Liver (tissue), 9 donors: ENCODE measurements around the gene KIF26B. TPM values are rescaled to one million over a fixed set of nuclear protein-coding genes. Genes with fewer than 3 reads are reported as not detected.

Experiments used
- DNase-seq: peaks from one replicate; pipeline ENCODE4 v3.0.0-alpha.2; 2017; ENCODE audit warnings: low spot score
- H3K27ac ChIP-seq, 2 donors: one replicate each; pipeline ENCODE4 v1.7.0; 2013; ENCODE audit warnings: inconsistent platforms in 2 of 2, low read length in 2 of 2, control low read depth in 1 of 2, low read depth in 1 of 2, mild to moderate bottlenecking in 1 of 2
- H3K27me3 ChIP-seq, 4 donors: one replicate each; pipeline versions ENCODE4 v1.6.1 to v1.7.0; 2013; ENCODE audit warnings: low read length in 3 of 4, inconsistent platforms in 1 of 4, mild to moderate bottlenecking in 1 of 4, moderate library complexity in 1 of 4; ENCODE audit not compliant: control insufficient read depth in 4 of 4, insufficient read depth in 4 of 4
- H3K36me3 ChIP-seq, 4 donors: one replicate each; pipeline versions ENCODE4 v1.6.1 to v1.7.0; 2013; ENCODE audit warnings: low read length in 3 of 4, mild to moderate bottlenecking in 3 of 4, low read depth in 1 of 4, moderate library complexity in 1 of 4; ENCODE audit not compliant: control insufficient read depth in 4 of 4, insufficient read depth in 3 of 4
- H3K4me1 ChIP-seq, 4 donors: one replicate each; pipeline versions ENCODE4 v1.6.1 to v1.7.0; 2013; ENCODE audit warnings: low read length in 3 of 4, mild to moderate bottlenecking in 3 of 4, moderate library complexity in 1 of 4; ENCODE audit not compliant: control insufficient read depth in 4 of 4, insufficient read depth in 4 of 4
- H3K4me3 ChIP-seq, 3 donors: one replicate each; pipeline versions ENCODE4 v1.6.1 to v1.7.0; 2013; ENCODE audit warnings: low read length in 3 of 3, control low read depth in 1 of 3, low read depth in 1 of 3, mild to moderate bottlenecking in 1 of 3
- H3K9ac ChIP-seq, 2 donors: one replicate each; pipeline ENCODE4 v1.7.0; 2013; ENCODE audit warnings: low read length in 2 of 2, mild to moderate bottlenecking in 2 of 2, moderate library complexity in 2 of 2, control low read depth in 1 of 2, low read depth in 1 of 2
- H3K9me3 ChIP-seq, 4 donors: one replicate each; pipeline versions ENCODE4 v1.6.1 to v1.7.0; 2013; ENCODE audit warnings: low read length in 3 of 4; ENCODE audit not compliant: control insufficient read depth in 4 of 4
- CTCF ChIP-seq: fragments of 150-350 bp; IDR thresholded peaks from 2 replicates; pipeline ENCODE4 v1.5.1; 2017; ENCODE audit warnings: improper control_type of control experiment, low read depth, low read length; ENCODE audit not compliant: missing input control
- EGR1 ChIP-seq, 2 donors: IDR thresholded peaks; 2 replicates each; pipeline ENCODE4 v1.6.1; 2016 to 2018; ENCODE audit warnings: antibody characterized with exemption in 2 of 2, low read depth in 2 of 2
- FOXA1 ChIP-seq: IDR thresholded peaks from 2 replicates; pipeline ENCODE4 v1.6.1; 2016; ENCODE audit warnings: antibody characterized with exemption
- GABPA ChIP-seq, 2 donors: IDR thresholded peaks in 1 of 2; conservative IDR thresholded peaks in 1 of 2; 2 replicates each; pipeline ENCODE4 v1.6.1; 2016; ENCODE audit warnings: antibody characterized with exemption in 2 of 2, mild to moderate bottlenecking in 1 of 2, moderate library complexity in 1 of 2
- HNF4A ChIP-seq, 2 donors: conservative IDR thresholded peaks; 2 replicates each; pipeline ENCODE4 v1.6.1; 2016; ENCODE audit warnings: antibody characterized with exemption in 2 of 2, mild to moderate bottlenecking in 2 of 2
- RAD21 ChIP-seq, 2 donors: IDR thresholded peaks; 2 replicates each; pipeline ENCODE4 v1.6.1; 2016; ENCODE audit warnings: antibody characterized with exemption in 2 of 2, mild to moderate bottlenecking in 2 of 2
- REST ChIP-seq: IDR thresholded peaks from 2 replicates; pipeline ENCODE4 v1.6.1; 2016; ENCODE audit warnings: antibody characterized with exemption, mild to moderate bottlenecking
- RXRA ChIP-seq, 2 donors: IDR thresholded peaks; 2 replicates each; pipeline ENCODE4 v1.6.1; 2017 to 2018; ENCODE audit warnings: antibody characterized with exemption in 2 of 2, mild to moderate bottlenecking in 1 of 2
- SP1 ChIP-seq: IDR thresholded peaks from 2 replicates; pipeline ENCODE4 v1.6.1; 2018; ENCODE audit warnings: antibody characterized with exemption, mild to moderate bottlenecking
- TAF1 ChIP-seq: conservative IDR thresholded peaks from 2 replicates; pipeline ENCODE4 v1.6.1; 2016; ENCODE audit warnings: antibody characterized with exemption, mild to moderate bottlenecking
- YY1 ChIP-seq: IDR thresholded peaks from 2 replicates; pipeline ENCODE4 v1.6.1; 2016; ENCODE audit warnings: antibody characterized with exemption, mild to moderate bottlenecking
- ZBTB33 ChIP-seq: IDR thresholded peaks from 2 replicates; pipeline ENCODE4 v1.6.1; 2016; ENCODE audit warnings: antibody characterized with exemption
- WGBS: extraction: QIAGEN DNeasy Blood & Tissue Kit; methylation state at CpG from one replicate; pipeline ENCODE4 v1.1.7; 2013; 5-methylcytosine and 5-hydroxymethylcytosine counted together
- polyA plus RNA-seq, 2 donors: library from polyadenylated mRNA; stranded (reverse) in 1 of 2; unstranded in 1 of 2; fragments of 200-250 nt in 1 of 2; fragments of >200 nt in 1 of 2; fragmentation: Nextera tagmentation in 1 of 2; extraction: Ambion mirVana in 1 of 2; gene quantifications; one replicate each; pipeline versions ENCODE4 v1.2.1 to v1.2.3, GENCODE V29; 2013 to 2015
- total RNA-seq, 2 donors: library from RNA; depleted of rRNA; stranded (reverse); fragments of >200 nt; gene quantifications; one replicate each; pipeline ENCODE4 v1.2.3, GENCODE V29; 2014
- TF ChIP-seq, protein P1 (sequence below): IDR thresholded peaks from 2 replicates; pipeline ENCODE4 v1.6.1; 2016; ENCODE audit warnings: antibody characterized with exemption
- TF ChIP-seq, protein P2 (sequence below): IDR thresholded peaks from 2 replicates; pipeline ENCODE4 v1.6.1; 2016; ENCODE audit warnings: antibody characterized with exemption
- donor health status: healthy.
- donor health status: healthy.
- donor health status: healthy.
- donor health status: healthy.
- donor health status: healthy.

Gene KIF26B
- total and polyA plus RNA-seq, 4 donors, result 0.10 to 1.7 (median 0.34) TPM

DNA sequence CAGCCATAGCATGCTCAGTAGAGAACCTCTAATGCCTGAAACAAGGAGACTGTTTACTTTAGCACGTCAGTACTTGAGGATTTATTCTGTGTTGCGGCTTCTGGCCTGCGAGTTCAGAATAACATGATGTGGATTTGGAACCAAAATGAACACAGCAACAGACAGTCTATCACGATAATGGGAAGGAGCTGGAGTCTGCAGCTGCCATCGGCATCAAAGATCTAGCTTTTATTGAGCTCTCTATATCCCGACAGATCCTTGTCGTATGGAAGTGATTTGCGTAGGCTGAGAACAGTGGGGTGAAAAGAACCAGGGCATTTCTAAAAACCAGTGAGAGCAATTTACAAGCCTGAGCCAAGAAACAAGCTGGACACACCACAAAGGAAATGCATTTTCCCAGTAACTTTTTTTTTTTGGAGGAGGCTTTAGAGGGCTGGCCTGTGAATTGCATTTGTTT is 294.2 kb downstream of the KIF26B start:
- no peak overlapping the region for H3K9ac ChIP-seq
- H3K4me3 ChIP-seq, result no peak overlapping the region
- no peaks in the 10 kb centered on the region for H3K27me3 ChIP-seq
- TF ChIP-seq SP1, result no peak
- TF ChIP-seq YY1, result no peak
- no peak for TF ChIP-seq CTCF
- TF ChIP-seq, protein P1, sequence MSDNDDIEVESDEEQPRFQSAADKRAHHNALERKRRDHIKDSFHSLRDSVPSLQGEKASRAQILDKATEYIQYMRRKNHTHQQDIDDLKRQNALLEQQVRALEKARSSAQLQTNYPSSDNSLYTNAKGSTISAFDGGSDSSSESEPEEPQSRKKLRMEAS, result no peak
- no peak for TF ChIP-seq RAD21 (IDR thresholded peaks at IDR 0.05)
- TF ChIP-seq, protein P2, sequence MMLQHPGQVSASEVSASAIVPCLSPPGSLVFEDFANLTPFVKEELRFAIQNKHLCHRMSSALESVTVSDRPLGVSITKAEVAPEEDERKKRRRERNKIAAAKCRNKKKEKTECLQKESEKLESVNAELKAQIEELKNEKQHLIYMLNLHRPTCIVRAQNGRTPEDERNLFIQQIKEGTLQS, result no peak
- H3K27ac ChIP-seq, result no peak overlapping the region
- H3K4me1 ChIP-seq, result no peaks in the 10 kb centered on the region
- no peaks in the 10 kb centered on the region for H3K9me3 ChIP-seq
- 76% methylated on average over 8 of the region's 8 CpGs for WGBS
- no peak for DNase-seq
- H3K36me3 ChIP-seq, result no peaks in the 10 kb centered on the region

DNA sequence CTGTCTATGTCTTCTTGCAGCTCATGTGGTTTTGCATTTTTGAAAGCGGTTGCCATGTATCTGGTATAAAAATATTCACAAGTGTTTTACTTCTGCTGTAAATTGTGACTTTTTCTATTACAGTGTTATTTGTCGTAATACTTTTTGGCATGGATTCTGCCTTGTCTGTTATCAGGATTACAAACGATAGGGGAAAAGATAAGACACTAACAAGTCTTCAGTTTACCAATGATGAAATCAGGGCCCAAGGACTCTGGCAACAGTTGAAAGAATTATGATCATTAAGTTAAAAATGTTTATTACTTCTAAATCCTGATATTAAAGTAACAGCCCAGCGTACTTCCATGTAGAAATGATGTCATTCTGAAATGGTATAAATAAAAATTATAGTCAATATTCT is 298.8 kb downstream of the KIF26B start:
- no peak overlapping the region for H3K9ac ChIP-seq
- DNase-seq, result no peak
- no peaks in the 10 kb centered on the region for H3K36me3 ChIP-seq
- TF ChIP-seq, protein P1, result no peak
- TF ChIP-seq, protein P2, result no peak
- no peak for TF ChIP-seq REST
- TF ChIP-seq EGR1 (IDR thresholded peaks at IDR 0.05; ENCODE audit: low read depth in 2 of 2), result no peak
- TF ChIP-seq GABPA (IDR thresholded peaks at IDR 0.05 in 1 of 2, conservative IDR thresholded peaks at IDR 0.05 in 1 of 2), result no peak
- no peak overlapping the region for H3K27ac ChIP-seq
- no peaks in the 10 kb centered on the region for H3K9me3 ChIP-seq
- no peaks in the 10 kb centered on the region for H3K4me1 ChIP-seq
- no peaks in the 10 kb centered on the region for H3K27me3 ChIP-seq
- WGBS, result 74% methylated on average over 4 of the region's 4 CpGs
- H3K4me3 ChIP-seq, result no peak overlapping the region

DNA sequence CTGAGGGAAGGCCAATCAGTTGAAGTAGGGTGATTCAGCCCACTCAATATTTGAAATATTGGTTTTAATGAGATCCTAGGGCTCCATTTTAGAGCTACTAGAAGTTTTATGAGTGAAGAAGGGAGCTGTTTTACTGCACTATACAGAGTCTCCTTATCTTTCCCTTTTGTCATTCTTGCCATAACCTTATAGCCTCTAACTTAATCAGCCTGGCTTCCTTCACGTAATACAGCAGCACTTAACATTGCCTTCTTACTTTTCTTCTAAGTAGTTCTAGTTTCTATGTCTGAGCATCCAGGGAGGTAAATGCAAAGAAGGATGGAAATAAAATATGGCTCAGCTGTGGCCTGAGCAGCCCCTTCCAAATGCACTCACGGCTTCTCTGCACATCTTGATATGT is 299.3 kb downstream of the KIF26B start:
- DNase-seq, result no peak
- no peak overlapping the region for H3K4me3 ChIP-seq
- H3K9me3 ChIP-seq, result no peaks in the 10 kb centered on the region
- H3K27me3 ChIP-seq, result no peaks in the 10 kb centered on the region
- H3K27ac ChIP-seq, result no peak overlapping the region
- H3K9ac ChIP-seq, result no peak overlapping the region
- 85% methylated on average over 2 of the region's 2 CpGs for WGBS
- no peaks in the 10 kb centered on the region for H3K4me1 ChIP-seq
- H3K36me3 ChIP-seq, result no peaks in the 10 kb centered on the region
- TF ChIP-seq FOXA1 (no peak), HNF4A (conservative IDR thresholded peaks at IDR 0.05) (no peak), RAD21 (IDR thresholded peaks at IDR 0.05) (no peak), YY1 (no peak), EGR1 (IDR thresholded peaks at IDR 0.05; ENCODE audit: low read depth in 2 of 2) (no peak), REST (no peak), TAF1 (no peak), ZBTB33 (no peak), RXRA (IDR thresholded peaks at IDR 0.05) (no peak)
- TF ChIP-seq, protein P1, result no peak
